Measurements from ENCODE around the gene UGGT1.

UGGT1 gene, protein sequence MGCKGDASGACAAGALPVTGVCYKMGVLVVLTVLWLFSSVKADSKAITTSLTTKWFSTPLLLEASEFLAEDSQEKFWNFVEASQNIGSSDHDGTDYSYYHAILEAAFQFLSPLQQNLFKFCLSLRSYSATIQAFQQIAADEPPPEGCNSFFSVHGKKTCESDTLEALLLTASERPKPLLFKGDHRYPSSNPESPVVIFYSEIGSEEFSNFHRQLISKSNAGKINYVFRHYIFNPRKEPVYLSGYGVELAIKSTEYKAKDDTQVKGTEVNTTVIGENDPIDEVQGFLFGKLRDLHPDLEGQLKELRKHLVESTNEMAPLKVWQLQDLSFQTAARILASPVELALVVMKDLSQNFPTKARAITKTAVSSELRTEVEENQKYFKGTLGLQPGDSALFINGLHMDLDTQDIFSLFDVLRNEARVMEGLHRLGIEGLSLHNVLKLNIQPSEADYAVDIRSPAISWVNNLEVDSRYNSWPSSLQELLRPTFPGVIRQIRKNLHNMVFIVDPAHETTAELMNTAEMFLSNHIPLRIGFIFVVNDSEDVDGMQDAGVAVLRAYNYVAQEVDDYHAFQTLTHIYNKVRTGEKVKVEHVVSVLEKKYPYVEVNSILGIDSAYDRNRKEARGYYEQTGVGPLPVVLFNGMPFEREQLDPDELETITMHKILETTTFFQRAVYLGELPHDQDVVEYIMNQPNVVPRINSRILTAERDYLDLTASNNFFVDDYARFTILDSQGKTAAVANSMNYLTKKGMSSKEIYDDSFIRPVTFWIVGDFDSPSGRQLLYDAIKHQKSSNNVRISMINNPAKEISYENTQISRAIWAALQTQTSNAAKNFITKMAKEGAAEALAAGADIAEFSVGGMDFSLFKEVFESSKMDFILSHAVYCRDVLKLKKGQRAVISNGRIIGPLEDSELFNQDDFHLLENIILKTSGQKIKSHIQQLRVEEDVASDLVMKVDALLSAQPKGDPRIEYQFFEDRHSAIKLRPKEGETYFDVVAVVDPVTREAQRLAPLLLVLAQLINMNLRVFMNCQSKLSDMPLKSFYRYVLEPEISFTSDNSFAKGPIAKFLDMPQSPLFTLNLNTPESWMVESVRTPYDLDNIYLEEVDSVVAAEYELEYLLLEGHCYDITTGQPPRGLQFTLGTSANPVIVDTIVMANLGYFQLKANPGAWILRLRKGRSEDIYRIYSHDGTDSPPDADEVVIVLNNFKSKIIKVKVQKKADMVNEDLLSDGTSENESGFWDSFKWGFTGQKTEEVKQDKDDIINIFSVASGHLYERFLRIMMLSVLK (N-terminal part only)

DNA sequence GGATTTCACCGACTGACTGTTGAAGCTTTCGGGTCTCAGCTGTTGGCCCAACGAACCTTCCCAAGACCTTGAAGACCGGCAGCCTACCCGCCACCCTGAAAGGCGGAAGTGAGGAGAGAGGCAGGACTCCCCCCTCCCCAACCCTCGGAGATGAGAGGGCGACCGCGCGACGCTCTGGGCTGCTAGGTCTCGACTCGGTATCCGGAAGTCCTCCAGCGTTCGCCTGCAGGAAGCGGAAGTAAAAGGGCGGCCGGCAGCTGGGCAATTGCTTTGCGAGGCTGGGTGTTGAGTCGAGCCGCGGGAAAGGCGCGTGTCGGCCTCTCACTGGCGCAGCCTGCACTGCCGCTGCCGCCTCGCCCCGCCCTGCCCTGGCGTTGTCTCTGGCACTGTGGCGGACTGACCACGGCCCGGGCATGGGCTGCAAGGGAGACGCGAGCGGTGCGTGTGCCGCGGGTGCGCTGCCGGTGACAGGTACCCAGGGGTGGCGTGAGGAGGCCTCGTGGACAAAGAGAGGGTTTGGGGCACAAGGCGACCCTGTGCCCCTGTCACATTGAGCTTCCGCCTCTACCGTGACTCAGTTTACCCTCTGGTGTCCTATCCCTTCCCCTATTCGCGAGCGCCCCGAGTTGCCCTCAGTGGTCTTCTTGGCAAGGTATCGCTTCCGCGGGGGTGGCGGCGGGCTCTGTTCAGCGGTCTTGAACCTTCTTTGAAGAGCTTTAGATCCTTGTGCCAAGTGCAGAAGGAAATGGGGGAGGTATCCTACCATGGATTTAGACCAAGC, at the start of gene UGGT1:
TSS of gene UGGT1 (plus strand) at position 256 of the 781 bp plus-strand sequence. CDS start at position 414, 158 bp downstream.
- TF ChIP-seq, protein P1, sequence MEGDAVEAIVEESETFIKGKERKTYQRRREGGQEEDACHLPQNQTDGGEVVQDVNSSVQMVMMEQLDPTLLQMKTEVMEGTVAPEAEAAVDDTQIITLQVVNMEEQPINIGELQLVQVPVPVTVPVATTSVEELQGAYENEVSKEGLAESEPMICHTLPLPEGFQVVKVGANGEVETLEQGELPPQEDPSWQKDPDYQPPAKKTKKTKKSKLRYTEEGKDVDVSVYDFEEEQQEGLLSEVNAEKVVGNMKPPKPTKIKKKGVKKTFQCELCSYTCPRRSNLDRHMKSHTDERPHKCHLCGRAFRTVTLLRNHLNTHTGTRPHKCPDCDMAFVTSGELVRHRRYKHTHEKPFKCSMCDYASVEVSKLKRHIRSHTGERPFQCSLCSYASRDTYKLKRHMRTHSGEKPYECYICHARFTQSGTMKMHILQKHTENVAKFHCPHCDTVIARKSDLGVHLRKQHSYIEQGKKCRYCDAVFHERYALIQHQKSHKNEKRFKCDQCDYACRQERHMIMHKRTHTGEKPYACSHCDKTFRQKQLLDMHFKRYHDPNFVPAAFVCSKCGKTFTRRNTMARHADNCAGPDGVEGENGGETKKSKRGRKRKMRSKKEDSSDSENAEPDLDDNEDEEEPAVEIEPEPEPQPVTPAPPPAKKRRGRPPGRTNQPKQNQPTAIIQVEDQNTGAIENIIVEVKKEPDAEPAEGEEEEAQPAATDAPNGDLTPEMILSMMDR (IDR thresholded peaks at IDR 0.05; ENCODE audit: insufficient read depth, low read length, missing control alignments): no peak
- DNase-seq (ENCODE audit: low read depth, low spot score): peak; percentile 84
- H3K4me3 ChIP-seq (ENCODE audit: low read depth, low read length): peak within 1 kb of the TSS; percentile 98
- POLR2A ChIA-PET: interaction anchor here (0.5 to 1.5 kb wide), 7 partner anchors 11 to 184 kb away, joined by 3 to 7 read pairs (median 4); partner anchors contain the start of gene SAP130
- CTCF ChIA-PET: interaction anchor here (0.8 to 1.3 kb wide), 7 partner anchors 12 to 88 kb away, joined by 3 to 5 read pairs (median 4); no protein-coding TSS in a partner anchor

DNA sequence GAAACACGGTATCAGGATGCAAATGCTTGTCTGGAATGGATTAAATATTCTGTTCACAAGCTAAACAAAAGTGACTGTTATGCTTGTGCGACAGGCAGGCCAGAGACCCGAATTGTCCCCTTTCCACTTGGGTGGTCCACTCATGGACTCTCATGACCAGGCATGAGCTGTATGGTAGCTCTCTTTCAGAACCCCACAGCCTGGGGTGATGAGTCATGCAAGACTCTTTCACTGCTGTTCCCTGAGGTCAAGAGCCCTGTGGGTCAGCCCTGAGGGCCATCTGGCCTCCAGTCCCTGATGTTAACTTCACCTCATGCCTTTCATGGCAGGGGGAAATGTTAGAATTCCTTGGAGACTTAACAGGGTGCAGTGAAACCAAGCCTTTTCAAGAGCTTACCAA, 49.4 kb upstream of the UGGT1 start:
- H3K4me3 ChIP-seq (ENCODE audit: low read depth, low read length): no peak overlapping the region
- DNase-seq (ENCODE audit: low read depth, low spot score): no peak
- ChIA-PET CTCF (no interaction called here), POLR2A (no interaction called here)
- TF ChIP-seq, protein P1 (IDR thresholded peaks at IDR 0.05; ENCODE audit: insufficient read depth, low read length, missing control alignments): no peak

DNA sequence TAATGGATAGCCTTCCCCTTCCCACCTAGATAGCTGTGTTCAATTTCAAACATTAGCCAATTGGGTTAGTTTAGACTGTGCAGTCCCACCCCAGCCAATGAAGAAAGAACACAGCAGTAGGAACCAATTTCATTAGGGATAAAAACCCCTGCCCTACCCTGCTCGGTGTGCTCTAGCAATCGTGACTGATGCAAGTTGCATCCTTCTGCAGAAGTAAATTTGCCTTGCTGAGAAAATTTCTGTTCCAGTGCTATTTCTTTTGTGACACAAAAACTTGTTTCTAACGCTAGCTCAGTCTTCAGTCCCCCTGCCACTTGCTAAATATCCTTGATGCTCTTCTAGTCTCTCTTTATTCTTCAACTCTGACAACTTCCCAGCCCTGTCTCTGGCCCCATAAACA, 48.0 kb upstream of the UGGT1 start:
- ChIA-PET POLR2A (no interaction called here), CTCF (no interaction called here)
- DNase-seq (ENCODE audit: low read depth, low spot score): no peak
- TF ChIP-seq, protein P1 (IDR thresholded peaks at IDR 0.05; ENCODE audit: insufficient read depth, low read length, missing control alignments): no peak
- H3K4me3 ChIP-seq (ENCODE audit: low read depth, low read length): no peak overlapping the region

DNA sequence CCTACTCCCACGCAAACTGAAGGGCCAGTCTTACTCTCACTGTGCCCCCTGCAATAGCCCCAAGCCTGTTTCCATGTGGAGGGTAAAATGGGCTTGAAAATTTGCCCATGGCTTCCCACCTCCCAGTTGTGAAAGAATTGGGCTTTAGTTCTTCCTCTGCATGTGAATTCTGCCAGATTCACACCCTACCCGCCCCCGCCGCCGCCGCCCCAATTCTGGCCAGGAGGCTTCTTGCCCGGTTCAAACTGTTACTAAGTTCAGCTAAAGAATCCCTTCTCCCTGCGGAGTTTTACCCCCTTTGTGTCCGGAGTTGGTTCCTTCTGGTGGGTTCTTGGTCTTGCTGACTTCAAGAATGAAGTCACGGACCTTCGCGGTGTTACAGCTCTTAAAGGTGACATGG, 37.7 kb upstream of the UGGT1 start:
- CTCF ChIA-PET: no interaction called here
- DNase-seq (ENCODE audit: low read depth, low spot score): no peak
- H3K4me3 ChIP-seq (ENCODE audit: low read depth, low read length): no peak overlapping the region
- TF ChIP-seq, protein P1 (IDR thresholded peaks at IDR 0.05; ENCODE audit: insufficient read depth, low read length, missing control alignments): no peak
- POLR2A ChIA-PET: no interaction called here

DNA sequence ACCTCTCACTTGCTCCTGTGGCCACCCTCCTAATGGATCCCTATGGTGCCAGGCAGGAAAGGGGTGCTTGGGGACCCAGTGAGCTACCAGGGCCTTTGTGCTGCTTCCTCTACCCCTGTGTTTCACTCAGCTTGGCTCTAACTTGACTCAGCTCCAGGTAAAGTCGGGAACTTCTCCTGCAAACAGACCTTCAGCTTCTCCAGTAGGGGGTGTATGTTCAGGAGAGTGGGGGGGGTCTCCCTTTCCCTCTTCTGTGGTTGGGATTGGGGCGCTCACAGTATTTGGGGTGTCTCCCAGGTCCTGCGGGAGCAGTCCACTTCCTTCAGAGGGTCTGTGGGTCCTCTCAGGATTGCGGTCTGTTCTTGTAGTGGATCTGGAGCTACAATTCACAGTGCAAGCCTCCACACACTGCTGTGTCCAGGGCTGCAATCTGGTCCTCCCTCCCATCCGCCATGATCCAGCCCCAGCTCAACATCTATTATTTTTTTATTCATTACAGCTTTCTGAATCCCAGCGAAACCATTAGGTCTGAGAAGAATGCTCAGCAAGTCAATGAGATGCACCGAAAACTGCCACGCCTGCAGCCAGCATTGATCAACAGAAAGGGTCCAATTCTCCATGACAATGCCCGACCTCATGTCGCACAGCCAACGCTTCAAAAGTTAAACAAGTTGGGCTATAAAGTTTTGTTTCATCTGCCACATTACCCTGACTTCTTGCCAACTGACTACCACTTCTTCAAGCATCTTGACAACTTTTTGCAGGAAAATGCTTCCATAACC, 36.7 kb upstream of the UGGT1 start:
- H3K4me3 ChIP-seq (ENCODE audit: low read depth, low read length): no peak overlapping the region

More for the DNA sequence above, 36.7 kb upstream of the UGGT1 start:
- no peak for DNase-seq (ENCODE audit: low read depth, low spot score)
- TF ChIP-seq, protein P1 (IDR thresholded peaks at IDR 0.05; ENCODE audit: insufficient read depth, low read length, missing control alignments): no peak
- POLR2A ChIA-PET: no interaction called here
- CTCF ChIA-PET: interaction anchor here (1.0 kb wide), 1 partner anchor 10 kb away, joined by 4 read pairs; no protein-coding TSS in a partner anchor

Measured in AG04449 (cell line).